ENCODE results near the gene GP9. TPM values are rescaled to one million over a fixed set of nuclear protein-coding genes. Genes with fewer than 3 reads are reported as not detected.
"Not testable (repeated sequence)": the region's sequence is repeated elsewhere in the genome, so short reads cannot be mapped to it uniquely, and the experiment has no call there.

Gene GP9
- total RNA-seq, 1 experiment from 2014 or later, result not detected

- Histone ChIP-seq H3K4me1 (ENCODE audit: insufficient read depth, low read length, poor library complexity, severe bottlenecking) (no peaks in the 10 kb centered on the region), H3K9me3 (ENCODE audit: low read depth, low read length, poor library complexity, severe bottlenecking) (no peaks in the 10 kb centered on the region), H3K27ac (ENCODE audit: low read depth, low read length, poor library complexity, severe bottlenecking) (no peak overlapping the region), H3K4me3 (ENCODE audit: low read depth, low read length, poor library complexity, severe bottlenecking) (no peak overlapping the region), H3K27me3 (replicated peaks; ENCODE audit: insufficient read depth, low read depth, low read length, poor library complexity) (no peaks in the 10 kb centered on the region), H3K36me3 (ENCODE audit: insufficient read depth, low read length, poor library complexity, severe bottlenecking) (no peaks in the 10 kb centered on the region)
- intact Hi-C loops (cut with micrococcal nuclease; ENCODE audit: unreplicated experiment), result no loop called here
- no TSS peak for BruUV-seq (replicated peaks)
- TF ChIP-seq CTCF (conservative IDR thresholded peaks at IDR 0.05; ENCODE audit: low read depth, low read length), result no peak
- TF ChIP-seq EZH2 (IDR thresholded peaks at IDR 0.05; ENCODE audit: borderline replicate concordance, low read depth, low read length, poor library complexity, severe bottlenecking), result no peak
- ChIA-PET POLR2A (ENCODE audit: low non-redundant PET) (no interaction called here), CTCF (no interaction called here)
- no peak for DNase-seq (ENCODE audit: low spot score)
Measured at GRCh38 chr3:129063841-129064482, 3.4 kb downstream of the GP9 start.

GRCh38 chr3:129065016-129065719 lies 4.6 kb downstream of the GP9 start:
- intact Hi-C loops (cut with micrococcal nuclease; ENCODE audit: unreplicated experiment), result no loop called here
- CTCF ChIA-PET, result no interaction called here
- TF ChIP-seq CTCF (conservative IDR thresholded peaks at IDR 0.05; ENCODE audit: low read depth, low read length), result no peak
- TF ChIP-seq EZH2 (IDR thresholded peaks at IDR 0.05; ENCODE audit: borderline replicate concordance, low read depth, low read length, poor library complexity, severe bottlenecking), result no peak
- no peaks in the 10 kb centered on the region for H3K4me1 ChIP-seq (ENCODE audit: insufficient read depth, low read length, poor library complexity, severe bottlenecking)
- H3K4me3 ChIP-seq (ENCODE audit: low read depth, low read length, poor library complexity, severe bottlenecking), result no peak overlapping the region
- BruUV-seq (replicated peaks), result no TSS peak
- no peaks in the 10 kb centered on the region for H3K9me3 ChIP-seq (ENCODE audit: low read depth, low read length, poor library complexity, severe bottlenecking)
- DNase-seq (ENCODE audit: low spot score), result no peak
- POLR2A ChIA-PET (ENCODE audit: low non-redundant PET), result interaction anchor here (0.7 kb wide), 1 partner anchor 71 kb away, joined by 7 read pairs; the partner anchor contains the start of gene CFAP92
- no peak overlapping the region for H3K27ac ChIP-seq (ENCODE audit: low read depth, low read length, poor library complexity, severe bottlenecking)
- no peaks in the 10 kb centered on the region for H3K27me3 ChIP-seq (replicated peaks; ENCODE audit: insufficient read depth, low read depth, low read length, poor library complexity)
- no peaks in the 10 kb centered on the region for H3K36me3 ChIP-seq (ENCODE audit: insufficient read depth, low read length, poor library complexity, severe bottlenecking)

GRCh38 chr3:129065720-129066073 lies 5.1 kb downstream of the GP9 start:
- Histone ChIP-seq H3K4me3 (ENCODE audit: low read depth, low read length, poor library complexity, severe bottlenecking) (no peak overlapping the region), H3K9me3 (ENCODE audit: low read depth, low read length, poor library complexity, severe bottlenecking) (no peaks in the 10 kb centered on the region), H3K27me3 (replicated peaks; ENCODE audit: insufficient read depth, low read depth, low read length, poor library complexity) (no peaks in the 10 kb centered on the region), H3K27ac (ENCODE audit: low read depth, low read length, poor library complexity, severe bottlenecking) (no peak overlapping the region), H3K36me3 (ENCODE audit: insufficient read depth, low read length, poor library complexity, severe bottlenecking) (no peaks in the 10 kb centered on the region), H3K4me1 (ENCODE audit: insufficient read depth, low read length, poor library complexity, severe bottlenecking) (no peaks in the 10 kb centered on the region)
- TF ChIP-seq EZH2 (IDR thresholded peaks at IDR 0.05; ENCODE audit: borderline replicate concordance, low read depth, low read length, poor library complexity, severe bottlenecking) (no peak), CTCF (conservative IDR thresholded peaks at IDR 0.05; ENCODE audit: low read depth, low read length) (no peak)
- BruUV-seq (replicated peaks), result no TSS peak
- CTCF ChIA-PET, result no interaction called here
- POLR2A ChIA-PET (ENCODE audit: low non-redundant PET), result no interaction called here
- DNase-seq (ENCODE audit: low spot score), result no peak
- intact Hi-C loops (cut with micrococcal nuclease; ENCODE audit: unreplicated experiment), result no loop called here

GRCh38 chr3:129067719-129068118 lies 7.1 kb downstream of the GP9 start:
- H3K27me3 ChIP-seq (replicated peaks; ENCODE audit: insufficient read depth, low read depth, low read length, poor library complexity); POLR2A ChIA-PET (ENCODE audit: low non-redundant PET); CTCF ChIA-PET; H3K9me3 ChIP-seq (ENCODE audit: low read depth, low read length, poor library complexity, severe bottlenecking); intact Hi-C loops (cut with micrococcal nuclease; ENCODE audit: unreplicated experiment); H3K27ac ChIP-seq (ENCODE audit: low read depth, low read length, poor library complexity, severe bottlenecking); DNase-seq (ENCODE audit: low spot score); BruUV-seq (replicated peaks); H3K4me3 ChIP-seq (ENCODE audit: low read depth, low read length, poor library complexity, severe bottlenecking); H3K4me1 ChIP-seq (ENCODE audit: insufficient read depth, low read length, poor library complexity, severe bottlenecking); H3K36me3 ChIP-seq (ENCODE audit: insufficient read depth, low read length, poor library complexity, severe bottlenecking): not testable (repeated sequence)

Measured in A673 (cell line).